H1 (cell line): ENCODE measurements around the gene GRM7. TPM values are rescaled to one million over a fixed set of nuclear protein-coding genes. Genes with fewer than 3 reads are reported as not detected.

Source experiments
- CTCF ChIA-PET: fragments of 300-600 bp; sonication (Branson Sonifier 250); formaldehyde crosslinking; loops from one replicate; lab custom pipeline; 2021; ENCODE audit not compliant: partially characterized antibody; lab: Charles Lee
- POLR2A ChIA-PET: fragments of 300-600 bp; sonication (Branson Sonifier 250); formaldehyde crosslinking; loops from one replicate; lab custom pipeline; 2021; ENCODE audit warnings: inconsistent platforms; ENCODE audit not compliant: partially characterized antibody; lab: Charles Lee
- DNase-seq, 2 experiments: peaks; one replicate each; pipeline versions ENCODE4 v3.0.0 to v3.0.0-alpha.2; 2010 to 2022; ENCODE audit warnings: low spot score in 2 of 2, low read depth in 1 of 2, mixed read lengths in 1 of 2
- FAIRE-seq: peaks from 2 replicates; lab custom pipeline; 2011; peaks lifted over from hg19 to GRCh38; lab: Jason Lieb, UNC
- H2AFZ ChIP-seq: 2 replicates; pipeline ENCODE4 v1.8.1; 2012; ENCODE audit warnings: low read length, inconsistent platforms
- H2AK5ac ChIP-seq: 2 replicates; pipeline ENCODE4 v1.6.1; 2013; ENCODE audit warnings: low read depth, low read length
- H2BK120ac ChIP-seq: replicated peaks from 2 replicates; pipeline ENCODE3; 2013; ENCODE audit warnings: low read depth, low read length, inconsistent platforms
- H2BK12ac ChIP-seq: 2 replicates; pipeline ENCODE4 v1.6.1; 2013; ENCODE audit warnings: low read depth, low read length
- H2BK15ac ChIP-seq: 2 replicates; pipeline ENCODE4 v1.6.1; 2013; ENCODE audit warnings: low read length
- H2BK20ac ChIP-seq: 2 replicates; pipeline ENCODE4 v1.6.1; 2013; ENCODE audit warnings: low read length
- H2BK5ac ChIP-seq: 2 replicates; pipeline ENCODE4 v1.6.1; 2013; ENCODE audit warnings: low read depth, low read length
- H3K14ac ChIP-seq: 2 replicates; pipeline ENCODE4 v1.6.1; 2013; ENCODE audit warnings: inconsistent platforms; ENCODE audit not compliant: insufficient read length
- H3K18ac ChIP-seq: 2 replicates; pipeline ENCODE4 v1.6.1; 2013; ENCODE audit warnings: low read length; ENCODE audit errors: extremely low read depth
- H3K23ac ChIP-seq: 2 replicates; pipeline ENCODE4 v1.6.1; 2013; ENCODE audit warnings: inconsistent platforms; ENCODE audit not compliant: insufficient read length
- H3K23me2 ChIP-seq: 2 replicates; pipeline ENCODE4 v1.6.1; 2013; ENCODE audit warnings: low read depth, low read length
- H3K27ac ChIP-seq: 2 replicates; pipeline ENCODE4 v1.6.1; 2011; ENCODE audit warnings: low read depth, low read length, inconsistent platforms
- H3K27me3 ChIP-seq, 4 experiments: replicated peaks in 1 of 4; 1 replicate in 1 of 4; 2 replicates in 3 of 4; pipeline versions ENCODE4 v1.6.1 to v1.8.1; 2011 to 2013; ENCODE audit warnings: low read length in 3 of 4, mild to moderate bottlenecking in 3 of 4, inconsistent platforms in 2 of 4, mixed read lengths in 2 of 4, moderate library complexity in 1 of 4; ENCODE audit not compliant: control insufficient read depth in 3 of 4, insufficient read depth in 3 of 4; ENCODE audit errors: extremely low read depth in 1 of 4
- H3K36me3 ChIP-seq, 4 experiments: 2 replicates each; pipeline versions ENCODE4 v1.6.1 to v1.8.1; 2011 to 2013; ENCODE audit warnings: mild to moderate bottlenecking in 4 of 4, low read length in 3 of 4, moderate library complexity in 2 of 4, control low read depth in 1 of 4, inconsistent platforms in 1 of 4; ENCODE audit not compliant: insufficient read depth in 4 of 4, control insufficient read depth in 2 of 4
- H3K4ac ChIP-seq: replicated peaks from 2 replicates; pipeline ENCODE3; 2013; ENCODE audit warnings: low read length, low read depth, mixed read lengths, inconsistent platforms; ENCODE audit not compliant: insufficient read length
- H3K4me1 ChIP-seq, 4 experiments: replicated peaks in 1 of 4; 1 replicate in 1 of 4; 2 replicates in 3 of 4; pipeline versions ENCODE4 v1.6.1 to v1.8.1; 2011 to 2013; ENCODE audit warnings: low read length in 3 of 4, inconsistent platforms in 2 of 4, mixed read lengths in 1 of 4; ENCODE audit not compliant: insufficient read depth in 4 of 4, control insufficient read depth in 3 of 4
- H3K4me2 ChIP-seq, 2 experiments: 2 replicates each; pipeline versions ENCODE4 v1.6.1 to v1.8.1; 2011 to 2013; ENCODE audit warnings: low read depth in 2 of 2, low read length in 2 of 2, control low read depth in 1 of 2, inconsistent platforms in 1 of 2, mild to moderate bottlenecking in 1 of 2; ENCODE audit not compliant: insufficient read depth in 1 of 2
- H3K4me3 ChIP-seq, 4 experiments: fragments of 200-600, 300-600 bp in 1 of 4; sonication (generic), shearing (Covaris generic), sonication (Bioruptor Twin) in 1 of 4; 2 replicates each; pipeline versions ENCODE4 v1.5.1 to v1.8.1; 2011 to 2016; ENCODE audit warnings: low read length in 4 of 4, low read depth in 3 of 4, control low read depth in 2 of 4, inconsistent platforms in 2 of 4, mild to moderate bottlenecking in 2 of 4, mixed read lengths in 1 of 4, moderate library complexity in 1 of 4; ENCODE audit not compliant: insufficient read depth in 2 of 4; ENCODE audit errors: extremely low read depth in 1 of 4
- H3K56ac ChIP-seq: replicated peaks from 2 replicates; pipeline ENCODE3; 2013; ENCODE audit warnings: low read depth, mild to moderate bottlenecking, mixed read lengths, low read length, inconsistent platforms; ENCODE audit not compliant: insufficient read length
- H3K79me1 ChIP-seq: 2 replicates; pipeline ENCODE4 v1.6.1; 2013; ENCODE audit warnings: low read depth, low read length, control low read depth
- H3K79me2 ChIP-seq, 2 experiments: 2 replicates each; pipeline versions ENCODE4 v1.6.1 to v1.8.1; 2012 to 2013; ENCODE audit warnings: low read length in 2 of 2, mild to moderate bottlenecking in 2 of 2, inconsistent platforms in 1 of 2; ENCODE audit not compliant: insufficient read depth in 2 of 2, control insufficient read depth in 1 of 2
- H3K9ac ChIP-seq, 4 experiments: replicated peaks in 1 of 4; 1 replicate in 1 of 4; 2 replicates in 3 of 4; pipeline versions ENCODE4 v1.6.1 to v1.8.1; 2011 to 2013; ENCODE audit warnings: low read depth in 3 of 4, low read length in 3 of 4, control low read depth in 2 of 4, mild to moderate bottlenecking in 2 of 4, moderate library complexity in 2 of 4, inconsistent platforms in 1 of 4; ENCODE audit errors: extremely low read depth in 1 of 4
- H3K9me3 ChIP-seq, 2 experiments: 2 replicates each; pipeline versions ENCODE4 v1.6.1 to v1.8.1; 2012 to 2013; ENCODE audit warnings: mild to moderate bottlenecking in 2 of 2, moderate library complexity in 2 of 2, control low read depth in 1 of 2, inconsistent platforms in 1 of 2, low read depth in 1 of 2, low read length in 1 of 2, mixed read lengths in 1 of 2; ENCODE audit not compliant: insufficient read depth in 2 of 2
- H4K20me1 ChIP-seq, 2 experiments: replicated peaks in 1 of 2; 2 replicates each; pipeline versions ENCODE3 to v1.8.1; 2011 to 2013; ENCODE audit warnings: inconsistent platforms in 2 of 2, low read length in 2 of 2, mild to moderate bottlenecking in 1 of 2; ENCODE audit not compliant: insufficient read depth in 2 of 2, control insufficient read depth in 1 of 2
- H4K5ac ChIP-seq: 2 replicates; pipeline ENCODE4 v1.6.1; 2013; ENCODE audit warnings: low read length, low read depth, mixed read lengths, inconsistent platforms; ENCODE audit not compliant: insufficient read length
- H4K8ac ChIP-seq: 2 replicates; pipeline ENCODE4 v1.8.0; 2013; ENCODE audit warnings: mild to moderate bottlenecking, moderate library complexity, low read length, inconsistent platforms; ENCODE audit not compliant: insufficient read depth; ENCODE audit errors: extremely low read depth
- H4K91ac ChIP-seq: replicated peaks from 2 replicates; pipeline ENCODE3; 2013; ENCODE audit warnings: low read length, mixed read lengths, inconsistent platforms; ENCODE audit not compliant: insufficient read length
- WGBS, 2 experiments: shearing (Covaris generic) in 1 of 2; methylation state at CpG; one replicate each; pipeline versions ENCODE4 v1.1.6 to v1.1.7; 2013 to 2015; ENCODE audit warnings: low lambda C conversion rate in 2 of 2, mixed read lengths in 2 of 2, inconsistent platforms in 1 of 2, low coverage in 1 of 2, missing lambda C conversion rate in 1 of 2; ENCODE audit not compliant: insufficient replicate concordance in 2 of 2, insufficient coverage in 1 of 2, insufficient read length in 1 of 2; ENCODE audit errors: extremely low coverage in 1 of 2, missing lambda C conversion rate in 1 of 2; 5-methylcytosine and 5-hydroxymethylcytosine counted together
- polyA plus RNA-seq, 7 experiments: library from polyadenylated mRNA; depleted of rRNA in 3 of 7; stranded (reverse) in 5 of 7; unstranded in 2 of 7; fragments of >200 nt in 5 of 7; fragments of 200-250 nt in 2 of 7; gene quantifications; 1 replicate in 5 of 7; 2 replicates in 1 of 7; 4 replicates in 1 of 7; pipeline versions ENCODE4 v1.2.1 to v1.2.3, GENCODE V29; 2011 to 2013; ENCODE audit warnings: missing spikeins in 2 of 7, mixed read lengths in 2 of 7
- total RNA-seq: library from RNA; stranded (reverse); fragmentation: NEBNext Ultra II Directional; extraction: Animal tissue kit (Norgen Biotek cat#: 25700); gene quantifications from 2 replicates; pipeline ENCODE4 v1.2.1, GENCODE V29; 2021
- TF ChIP-seq, protein P1 (sequence below): IDR thresholded peaks from 2 replicates; pipeline ENCODE4 v1.6.1; 2012; ENCODE audit warnings: inconsistent platforms

The GRM7 gene
- total and polyA plus RNA-seq, 2 of the 8 experiments (the other 6 are each of a cell fraction or from before 2014, with no cell fraction given), result 0.17 to 0.24 TPM

DNA sequence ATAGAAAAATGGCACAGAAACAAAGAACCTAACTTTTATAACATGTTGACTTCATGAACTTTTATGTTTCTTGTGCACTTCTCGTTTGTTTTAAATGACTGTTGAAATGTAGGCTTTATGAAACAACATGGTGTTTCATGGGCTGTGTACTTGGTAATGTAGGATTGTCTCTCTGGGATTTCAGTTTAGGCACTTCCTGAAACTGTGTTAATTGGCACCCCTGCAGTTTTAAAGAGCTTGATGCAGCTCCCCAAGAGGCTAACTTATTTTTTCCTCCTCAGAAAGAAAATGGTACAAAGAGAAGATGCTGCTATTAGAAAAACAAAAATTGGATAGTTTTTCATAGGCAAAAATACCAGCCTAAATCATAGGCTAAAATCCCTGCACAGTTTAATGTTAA, 239.2 kb downstream of the GRM7 start:
- Histone ChIP-seq H2BK15ac (no peak overlapping the region), H3K36me3 (no peaks in the 10 kb centered on the region), H2BK12ac (no peak overlapping the region), H2BK20ac (no peak overlapping the region), H3K4me3 (no peak overlapping the region), H3K23me2 (no peaks in the 10 kb centered on the region), H3K14ac (no peak overlapping the region), H4K5ac (no peak overlapping the region), H3K79me2 (no peaks in the 10 kb centered on the region), H3K79me1 (no peaks in the 10 kb centered on the region), H3K27me3 (no peaks in the 10 kb centered on the region), H3K18ac (no peak overlapping the region), H3K27ac (no peak overlapping the region), H3K56ac (no peak overlapping the region), H3K4me1 (no peaks in the 10 kb centered on the region), H2AFZ (no peak overlapping the region), H3K23ac (no peak overlapping the region), H4K91ac (no peak overlapping the region), H2BK120ac (no peak overlapping the region), H4K8ac (no peak overlapping the region), H2AK5ac (no peak overlapping the region), H3K4ac (no peak overlapping the region), H4K20me1 (no peaks in the 10 kb centered on the region), H3K9me3 (peaks cover 7 to 11% of the 10 kb centered on the region in 2 experiments; a peak in 3 of 4 replicates), H3K9ac (no peak overlapping the region), H2BK5ac (no peak overlapping the region), H3K4me2 (no peak overlapping the region)
- DNase-seq (no peak), FAIRE-seq (no peak)
- ChIA-PET POLR2A (no interaction called here), CTCF (no interaction called here)
- WGBS, 2 experiments, result 88% methylated on average over 1 of the region's 1 CpG; no CpG with 5 or more reads in 1 of the 2 experiments
- TF ChIP-seq, protein P1, sequence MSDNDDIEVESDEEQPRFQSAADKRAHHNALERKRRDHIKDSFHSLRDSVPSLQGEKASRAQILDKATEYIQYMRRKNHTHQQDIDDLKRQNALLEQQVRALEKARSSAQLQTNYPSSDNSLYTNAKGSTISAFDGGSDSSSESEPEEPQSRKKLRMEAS, result no peak
